ENCODE measurements around the gene INSR. TPM values are rescaled to one million over a fixed set of nuclear protein-coding genes. Genes with fewer than 3 reads are reported as not detected.

The INSR gene
- total and polyA plus RNA-seq, 10 of the 15 experiments (the other 5 are each of a cell fraction or from before 2014, with no cell fraction given) = 4.2 to 34.9 (median 13.6) TPM

DNA sequence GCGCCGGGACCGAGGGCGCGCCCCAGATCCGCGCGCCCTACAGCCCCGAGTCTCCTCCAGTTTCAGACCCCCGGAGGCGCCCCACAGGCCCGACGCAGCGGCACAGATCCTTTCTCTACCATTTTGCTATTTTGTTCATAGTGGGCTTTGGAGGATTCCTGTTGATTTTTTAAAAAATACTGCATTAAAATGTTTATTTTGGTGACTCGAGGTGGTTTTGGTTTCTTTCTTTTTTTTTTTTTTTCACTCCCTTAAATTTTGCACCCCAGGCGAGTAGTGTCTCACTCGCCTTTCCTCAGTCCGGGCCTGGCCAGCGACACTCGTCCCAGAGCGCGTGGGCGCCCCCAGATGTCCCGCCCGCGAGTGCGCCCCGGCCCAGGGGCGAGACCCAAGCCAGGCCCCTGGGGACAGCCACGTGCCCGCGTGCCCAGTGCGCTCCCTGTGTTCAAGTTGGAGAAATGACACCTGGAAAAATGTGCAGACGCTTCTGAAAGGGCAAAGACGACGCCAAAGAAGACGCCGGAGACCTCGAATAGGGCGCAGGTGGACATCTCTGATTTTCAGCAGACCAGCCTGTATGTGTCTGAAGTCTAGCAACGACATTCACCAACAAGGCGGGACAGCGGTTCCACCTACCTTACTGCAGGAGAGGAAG lies 471 bp upstream of the INSR start (continued):
- TF ChIP-seq, protein P1, sequence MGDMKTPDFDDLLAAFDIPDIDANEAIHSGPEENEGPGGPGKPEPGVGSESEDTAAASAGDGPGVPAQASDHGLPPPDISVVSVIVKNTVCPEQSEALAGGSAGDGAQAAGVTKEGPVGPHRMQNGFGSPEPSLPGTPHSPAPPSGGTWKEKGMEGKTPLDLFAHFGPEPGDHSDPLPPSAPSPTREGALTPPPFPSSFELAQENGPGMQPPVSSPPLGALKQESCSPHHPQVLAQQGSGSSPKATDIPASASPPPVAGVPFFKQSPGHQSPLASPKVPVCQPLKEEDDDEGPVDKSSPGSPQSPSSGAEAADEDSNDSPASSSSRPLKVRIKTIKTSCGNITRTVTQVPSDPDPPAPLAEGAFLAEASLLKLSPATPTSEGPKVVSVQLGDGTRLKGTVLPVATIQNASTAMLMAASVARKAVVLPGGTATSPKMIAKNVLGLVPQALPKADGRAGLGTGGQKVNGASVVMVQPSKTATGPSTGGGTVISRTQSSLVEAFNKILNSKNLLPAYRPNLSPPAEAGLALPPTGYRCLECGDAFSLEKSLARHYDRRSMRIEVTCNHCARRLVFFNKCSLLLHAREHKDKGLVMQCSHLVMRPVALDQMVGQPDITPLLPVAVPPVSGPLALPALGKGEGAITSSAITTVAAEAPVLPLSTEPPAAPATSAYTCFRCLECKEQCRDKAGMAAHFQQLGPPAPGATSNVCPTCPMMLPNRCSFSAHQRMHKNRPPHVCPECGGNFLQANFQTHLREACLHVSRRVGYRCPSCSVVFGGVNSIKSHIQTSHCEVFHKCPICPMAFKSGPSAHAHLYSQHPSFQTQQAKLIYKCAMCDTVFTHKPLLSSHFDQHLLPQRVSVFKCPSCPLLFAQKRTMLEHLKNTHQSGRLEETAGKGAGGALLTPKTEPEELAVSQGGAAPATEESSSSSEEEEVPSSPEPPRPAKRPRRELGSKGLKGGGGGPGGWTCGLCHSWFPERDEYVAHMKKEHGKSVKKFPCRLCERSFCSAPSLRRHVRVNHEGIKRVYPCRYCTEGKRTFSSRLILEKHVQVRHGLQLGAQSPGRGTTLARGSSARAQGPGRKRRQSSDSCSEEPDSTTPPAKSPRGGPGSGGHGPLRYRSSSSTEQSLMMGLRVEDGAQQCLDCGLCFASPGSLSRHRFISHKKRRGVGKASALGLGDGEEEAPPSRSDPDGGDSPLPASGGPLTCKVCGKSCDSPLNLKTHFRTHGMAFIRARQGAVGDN (IDR thresholded peaks at IDR 0.05) = peak; percentile 89
- TF ChIP-seq JUND (IDR thresholded peaks at IDR 0.05; ENCODE audit: low read depth, low read length) (no peak), TBL1XR1 (IDR thresholded peaks at IDR 0.05; ENCODE audit: low read depth, low read length) (no peak), NKRF (conservative IDR thresholded peaks at IDR 0.05) (0 out of 2 replicates have a peak, but pooled peaks have one; percentile 35), RB1 (IDR thresholded peaks at IDR 0.05; ENCODE audit: borderline replicate concordance) (peak; percentile 88; the same call in 1 of the 2 replicates), LARP7 (IDR thresholded peaks at IDR 0.05) (0 out of 2 replicates have a peak, but pooled peaks have one; percentile 35), SP1 (IDR thresholded peaks at IDR 0.05; ENCODE audit: low read depth, low read length) (no peak), CEBPB (IDR thresholded peaks at IDR 0.05; ENCODE audit: borderline replicate concordance in 1 of 2, low read depth in 2 of 2, low read length in 2 of 2) (no peak), CREM (IDR thresholded peaks at IDR 0.05; ENCODE audit: low read depth) (0 out of 2 replicates have a peak, but pooled peaks have one; percentile 27), EGR1 (IDR thresholded peaks at IDR 0.05; ENCODE audit: borderline replicate concordance in 1 of 2, low read depth in 2 of 2, low read length in 2 of 2) (peak in 1 of 2 experiments; percentile 83; a peak in 2 of 3 replicates), CEBPZ (IDR thresholded peaks at IDR 0.05; ENCODE audit: low read depth, low read length) (no peak), SUPT20H (IDR thresholded peaks at IDR 0.05; ENCODE audit: borderline replicate concordance, control insufficient read depth, low read depth, low read length) (no peak)
- TF ChIP-seq, protein P2, sequence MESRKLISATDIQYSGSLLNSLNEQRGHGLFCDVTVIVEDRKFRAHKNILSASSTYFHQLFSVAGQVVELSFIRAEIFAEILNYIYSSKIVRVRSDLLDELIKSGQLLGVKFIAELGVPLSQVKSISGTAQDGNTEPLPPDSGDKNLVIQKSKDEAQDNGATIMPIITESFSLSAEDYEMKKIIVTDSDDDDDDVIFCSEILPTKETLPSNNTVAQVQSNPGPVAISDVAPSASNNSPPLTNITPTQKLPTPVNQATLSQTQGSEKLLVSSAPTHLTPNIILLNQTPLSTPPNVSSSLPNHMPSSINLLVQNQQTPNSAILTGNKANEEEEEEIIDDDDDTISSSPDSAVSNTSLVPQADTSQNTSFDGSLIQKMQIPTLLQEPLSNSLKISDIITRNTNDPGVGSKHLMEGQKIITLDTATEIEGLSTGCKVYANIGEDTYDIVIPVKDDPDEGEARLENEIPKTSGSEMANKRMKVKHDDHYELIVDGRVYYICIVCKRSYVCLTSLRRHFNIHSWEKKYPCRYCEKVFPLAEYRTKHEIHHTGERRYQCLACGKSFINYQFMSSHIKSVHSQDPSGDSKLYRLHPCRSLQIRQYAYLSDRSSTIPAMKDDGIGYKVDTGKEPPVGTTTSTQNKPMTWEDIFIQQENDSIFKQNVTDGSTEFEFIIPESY (IDR thresholded peaks at IDR 0.05) = peak; percentile 51; the same call in 1 of the 2 replicates
- TF ChIP-seq, protein P3, sequence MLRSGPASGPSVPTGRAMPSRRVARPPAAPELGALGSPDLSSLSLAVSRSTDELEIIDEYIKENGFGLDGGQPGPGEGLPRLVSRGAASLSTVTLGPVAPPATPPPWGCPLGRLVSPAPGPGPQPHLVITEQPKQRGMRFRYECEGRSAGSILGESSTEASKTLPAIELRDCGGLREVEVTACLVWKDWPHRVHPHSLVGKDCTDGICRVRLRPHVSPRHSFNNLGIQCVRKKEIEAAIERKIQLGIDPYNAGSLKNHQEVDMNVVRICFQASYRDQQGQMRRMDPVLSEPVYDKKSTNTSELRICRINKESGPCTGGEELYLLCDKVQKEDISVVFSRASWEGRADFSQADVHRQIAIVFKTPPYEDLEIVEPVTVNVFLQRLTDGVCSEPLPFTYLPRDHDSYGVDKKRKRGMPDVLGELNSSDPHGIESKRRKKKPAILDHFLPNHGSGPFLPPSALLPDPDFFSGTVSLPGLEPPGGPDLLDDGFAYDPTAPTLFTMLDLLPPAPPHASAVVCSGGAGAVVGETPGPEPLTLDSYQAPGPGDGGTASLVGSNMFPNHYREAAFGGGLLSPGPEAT (IDR thresholded peaks at IDR 0.05; ENCODE audit: low read depth) = peak; percentile 55; the same call in 1 of the 2 replicates

Measured in GM12878 (cell line).